ENCODE data around the gene TREM1. TPM values are rescaled to one million over a fixed set of nuclear protein-coding genes. Genes with fewer than 3 reads are reported as not detected.

TREM1 gene
- total RNA-seq, 4 donors from 2014 or later: 0.95 to 2.6 TPM; not detected in 2

- Histone ChIP-seq H3K4me1 (peaks cover 5 to 11% of the 10 kb centered on the region in 2 donors), H3K4me3 (peak overlapping the region in 3 of 4 donors; percentile 26 to 52 (median 39)), H3K36me3 (no peaks in the 10 kb centered on the region), H3K27me3 (peaks cover 16 to 25% (median 24%) of the 10 kb centered on the region in 3 donors), H3K9me3 (no peaks in the 10 kb centered on the region), H3K27ac (no peak overlapping the region)
- intact Hi-C loops (cut with DNase I; ENCODE audit: low total_unique reads): loop anchor here (5.0 kb wide), 1 partner anchor 226 kb away; no protein-coding TSS in a partner anchor
- TF ChIP-seq POLR2A (IDR thresholded peaks at IDR 0.05) (no peak), CTCF (IDR thresholded peaks at IDR 0.05 in 4 of 5, conservative IDR thresholded peaks at IDR 0.05 in 1 of 5) (no peak)
- DNase-seq (no peak), ATAC-seq (no peak)
- in situ Hi-C loops (cut with MboI; ENCODE audit: low sequenced_read_pairs in 4 of 4): no loop called here
These were observed 31.8 kb upstream of the TREM1 start for GRCh38 chr6:41318261-41318653.

GRCh38 chr6:41315943-41316620 is 29.6 kb upstream of the TREM1 start:
- H3K9me3 ChIP-seq: no peaks in the 10 kb centered on the region
- TF ChIP-seq POLR2A (IDR thresholded peaks at IDR 0.05) (no peak), CTCF (IDR thresholded peaks at IDR 0.05 in 4 of 5, conservative IDR thresholded peaks at IDR 0.05 in 1 of 5) (no peak)
- in situ Hi-C loops (cut with MboI; ENCODE audit: low sequenced_read_pairs in 4 of 4): no loop called here
- DNase-seq (no peak), ATAC-seq (no peak)
- H3K4me1 ChIP-seq: peaks cover 5 to 11% of the 10 kb centered on the region in 2 donors
- H3K4me3 ChIP-seq: no peak overlapping the region
- peaks cover 26 to 37% (median 30%) of the 10 kb centered on the region in 3 donors for H3K27me3 ChIP-seq
- no peaks in the 10 kb centered on the region for H3K36me3 ChIP-seq
- H3K27ac ChIP-seq: no peak overlapping the region
- intact Hi-C loops (cut with DNase I; ENCODE audit: low total_unique reads): loop anchor here (5.0 kb wide), 1 partner anchor 224 kb away; no protein-coding TSS in a partner anchor

GRCh38 chr6:41315203-41315602 is 28.7 kb upstream of the TREM1 start:
- no peak for DNase-seq
- intact Hi-C loops (cut with DNase I; ENCODE audit: low total_unique reads): loop anchor here (5.0 kb wide), 1 partner anchor 223 kb away; no protein-coding TSS in a partner anchor
- Histone ChIP-seq H3K27ac (no peak overlapping the region), H3K36me3 (no peaks in the 10 kb centered on the region), H3K27me3 (peaks cover 30 to 39% (median 37%) of the 10 kb centered on the region in 3 donors), H3K4me1 (peaks cover 5 to 11% of the 10 kb centered on the region in 2 donors), H3K9me3 (no peaks in the 10 kb centered on the region), H3K4me3 (no peak overlapping the region)
- in situ Hi-C loops (cut with MboI; ENCODE audit: low sequenced_read_pairs in 4 of 4): no loop called here
- TF ChIP-seq POLR2A (IDR thresholded peaks at IDR 0.05) (no peak), CTCF (IDR thresholded peaks at IDR 0.05 in 4 of 5, conservative IDR thresholded peaks at IDR 0.05 in 1 of 5) (no peak)
- no peak for ATAC-seq

GRCh38 chr6:41306187-41306854 is 19.8 kb upstream of the TREM1 start:
- no peak overlapping the region for H3K4me3 ChIP-seq
- in situ Hi-C loops (cut with MboI; ENCODE audit: low sequenced_read_pairs in 4 of 4): no loop called here
- DNase-seq: no peak
- no peaks in the 10 kb centered on the region for H3K9me3 ChIP-seq
- no peak for TF ChIP-seq POLR2A (IDR thresholded peaks at IDR 0.05)
- TF ChIP-seq CTCF (IDR thresholded peaks at IDR 0.05 in 4 of 5, conservative IDR thresholded peaks at IDR 0.05 in 1 of 5): peak; percentile 19 to 53 (median 43)
- ATAC-seq: no peak
- no peaks in the 10 kb centered on the region for H3K36me3 ChIP-seq
- intact Hi-C loops (cut with DNase I; ENCODE audit: low total_unique reads): no loop called here
- peaks cover 6 to 11% (median 8%) of the 10 kb centered on the region in 3 donors for H3K27me3 ChIP-seq
- H3K27ac ChIP-seq: no peak overlapping the region
- H3K4me1 ChIP-seq: no peaks in the 10 kb centered on the region
